GM18505 (cell line): ENCODE results near the gene ATCAY.
"Not testable (repeated sequence)": the region's sequence is repeated elsewhere in the genome, so short reads cannot be mapped to it uniquely, and the experiment has no call there.

Source experiments
- ATAC-seq: cut with Tn5 transposase; IDR thresholded peaks from one replicate; pipeline ENCODE4 v1.9.1; 2021; ENCODE audit not compliant: unreplicated experiment
- POLR2A ChIP-seq: IDR thresholded peaks from 4 replicates; pipeline ENCODE4 v1.6.1; 2011; ENCODE audit warnings: borderline replicate concordance; ENCODE audit not compliant: insufficient read depth, insufficient read length; ENCODE audit errors: extremely low read depth

The ATCAY gene

DNA sequence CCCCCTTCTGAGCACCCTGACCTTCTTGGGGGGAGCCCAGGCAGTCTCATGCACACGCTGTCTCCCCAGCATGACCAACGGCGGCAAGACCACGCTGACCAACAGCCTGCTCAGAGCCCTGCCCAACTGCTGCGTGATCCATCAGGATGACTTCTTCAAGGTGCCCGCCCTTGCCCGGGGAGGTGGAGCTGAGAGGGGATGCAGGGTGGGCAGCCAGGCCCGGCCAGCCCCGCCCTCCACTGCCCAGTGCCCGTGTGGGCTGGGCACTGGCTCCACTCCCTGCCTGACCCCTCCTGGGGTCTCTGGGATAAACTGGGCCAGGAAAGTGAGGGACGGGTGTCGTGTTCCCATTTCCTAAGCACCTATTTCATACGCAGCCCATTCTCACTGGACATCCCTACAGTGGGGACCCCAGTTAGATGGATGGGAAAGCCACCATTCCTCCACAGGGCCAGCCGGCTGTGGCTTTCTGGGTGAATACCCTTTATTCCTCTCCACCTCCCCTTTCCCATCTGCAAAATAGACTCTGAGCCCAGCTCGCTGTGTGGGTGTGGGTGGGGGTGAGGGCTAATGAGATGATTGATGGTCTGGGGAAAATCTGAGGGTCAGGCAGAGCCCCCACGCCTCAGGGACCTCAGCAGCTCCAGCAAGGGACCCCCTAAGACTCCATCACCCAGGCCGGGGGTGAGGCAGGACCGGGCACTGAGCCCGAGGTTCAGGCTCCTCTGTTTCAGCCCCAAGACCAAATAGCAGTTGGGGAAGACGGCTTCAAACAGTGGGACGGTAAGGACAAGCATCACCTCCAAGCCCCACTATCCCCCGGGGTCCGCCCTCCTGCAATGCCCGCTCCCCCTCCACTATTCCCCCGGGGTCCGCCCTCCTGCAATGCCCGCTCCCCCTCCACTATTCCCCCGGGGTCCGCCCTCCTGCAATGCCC, 56.3 kb downstream of the ATCAY start:
- ATAC-seq: no peak

DNA sequence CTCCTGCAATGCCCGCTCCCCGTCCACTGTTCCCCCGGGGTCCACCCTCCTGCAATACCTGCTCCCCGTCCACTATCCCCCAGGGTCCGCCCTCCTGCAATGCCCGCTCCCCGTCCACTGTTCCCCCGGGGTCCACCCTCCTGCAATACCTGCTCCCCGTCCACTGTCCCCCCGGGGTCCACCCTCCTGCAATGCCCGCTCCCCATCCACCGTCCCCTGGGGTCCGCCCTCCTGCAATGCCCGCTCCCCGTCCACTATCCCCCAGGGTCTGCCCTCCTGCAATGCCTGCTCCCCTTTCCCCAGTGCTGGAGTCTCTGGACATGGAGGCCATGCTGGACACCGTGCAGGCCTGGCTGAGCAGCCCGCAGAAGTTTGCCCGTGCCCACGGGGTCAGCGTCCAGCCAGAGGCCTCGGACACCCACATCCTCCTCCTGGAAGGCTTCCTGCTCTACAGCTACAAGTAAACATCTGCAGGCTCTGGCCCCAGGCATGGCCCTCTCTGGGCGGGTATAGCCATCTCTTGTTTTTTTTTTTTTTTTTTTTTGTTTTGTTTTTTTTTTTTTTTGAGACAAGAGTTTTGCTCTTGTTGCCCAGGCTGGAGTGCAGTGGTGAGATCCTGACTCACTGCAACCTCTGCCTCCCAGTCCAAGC, 57.9 kb downstream of the ATCAY start:
- ATAC-seq: not testable (repeated sequence)

More for the DNA sequence above, 56.3 kb downstream of the ATCAY start:
- no peak for TF ChIP-seq POLR2A

DNA sequence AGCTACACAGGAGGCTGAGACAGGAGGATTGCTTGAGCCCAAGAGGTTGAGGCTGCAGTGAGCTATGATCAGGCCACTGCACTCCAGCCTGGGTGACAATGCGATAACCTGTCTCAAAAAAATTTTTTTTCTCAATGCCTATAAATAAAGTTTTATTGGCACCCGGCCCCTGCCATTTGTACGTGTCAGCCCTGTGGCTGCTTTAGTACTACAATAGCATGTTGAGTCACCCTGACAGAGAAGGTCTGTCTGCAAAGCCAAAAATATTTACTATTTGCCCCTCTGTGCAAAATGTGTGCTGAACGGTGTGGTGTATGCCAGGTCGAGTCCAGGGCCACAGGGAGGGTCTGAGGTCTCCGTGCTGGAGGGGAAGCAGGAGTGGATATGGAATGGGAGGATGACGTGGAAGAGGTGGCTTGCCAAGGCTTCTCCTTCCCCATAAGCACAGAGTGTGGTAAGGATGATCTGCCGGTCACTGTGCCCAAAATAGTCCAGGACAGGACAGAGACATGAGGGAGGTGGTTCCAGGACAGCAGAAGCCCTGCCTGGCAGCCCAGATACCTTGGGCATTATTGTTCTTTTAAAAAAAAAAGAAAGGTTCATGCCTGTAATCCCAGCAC, 62.4 kb downstream of the ATCAY start:
- ATAC-seq: no peak

GRCh38 chr19:3944018-3944721, 63.7 kb downstream of the ATCAY start:
- no peak for ATAC-seq
- TF ChIP-seq POLR2A: no peak

More for the DNA sequence above, 62.4 kb downstream of the ATCAY start:
- no peak for TF ChIP-seq POLR2A

GRCh38 chr19:3945838-3946237, 65.4 kb downstream of the ATCAY start:
- ATAC-seq: no peak
- TF ChIP-seq POLR2A: no peak

- ATAC-seq: not testable (repeated sequence)
Measured at GRCh38 chr19:3947316-3947933, 66.9 kb downstream of the ATCAY start.

GRCh38 chr19:3949294-3949693, 68.8 kb downstream of the ATCAY start:
- no peak for TF ChIP-seq POLR2A
- no peak for ATAC-seq

GRCh38 chr19:3949997-3950859, 69.7 kb downstream of the ATCAY start:
- ATAC-seq: no peak
- no peak for TF ChIP-seq POLR2A

DNA sequence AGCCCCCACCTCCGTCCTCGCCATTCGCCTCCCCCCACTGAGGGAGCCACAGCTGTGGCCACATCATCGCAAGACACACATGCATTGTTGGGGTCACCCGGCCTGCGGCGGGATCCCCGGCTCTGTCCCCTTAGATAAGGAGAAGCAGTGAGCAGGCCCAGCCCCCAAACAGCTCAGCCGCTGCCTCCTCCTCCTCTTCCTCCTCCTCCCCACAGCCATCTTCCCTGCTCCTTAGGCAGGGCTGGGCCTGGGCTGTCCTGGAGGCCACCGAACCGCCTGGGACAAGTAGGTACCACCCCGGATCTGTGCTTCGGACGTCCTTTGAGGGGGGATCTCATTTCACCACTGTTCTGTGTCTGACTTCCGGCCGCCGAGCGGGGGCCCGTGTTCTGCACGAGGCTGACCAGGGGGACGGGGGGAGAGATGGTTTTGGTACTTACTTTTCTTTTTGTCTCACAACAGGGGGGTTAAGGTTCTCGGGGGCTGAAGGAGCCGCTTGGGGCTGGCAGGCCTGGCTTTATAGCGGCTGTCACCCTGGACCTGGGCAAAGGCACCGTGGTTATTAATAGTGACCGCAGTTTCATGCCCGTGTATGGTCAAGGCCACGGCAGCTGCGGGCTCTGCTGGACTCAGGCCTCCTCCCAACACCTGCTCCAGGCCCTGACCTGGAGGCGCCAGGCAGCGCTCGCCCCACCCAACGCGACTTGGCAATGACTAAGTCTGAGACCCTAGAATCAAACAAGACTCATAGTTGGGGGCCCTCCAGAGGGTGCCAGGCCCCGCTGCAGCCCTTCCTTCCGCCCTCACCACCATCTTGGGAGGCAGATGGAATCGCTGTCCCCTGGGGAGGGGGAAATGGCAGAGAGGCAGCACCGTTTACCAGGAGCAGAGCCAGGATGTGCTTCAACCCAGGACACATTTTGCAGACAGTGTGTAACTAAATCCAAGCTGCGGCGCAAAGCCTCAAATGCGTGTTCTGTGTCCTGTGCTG, 70.7 kb downstream of the ATCAY start:
- ATAC-seq: no peak
- TF ChIP-seq POLR2A: no peak

DNA sequence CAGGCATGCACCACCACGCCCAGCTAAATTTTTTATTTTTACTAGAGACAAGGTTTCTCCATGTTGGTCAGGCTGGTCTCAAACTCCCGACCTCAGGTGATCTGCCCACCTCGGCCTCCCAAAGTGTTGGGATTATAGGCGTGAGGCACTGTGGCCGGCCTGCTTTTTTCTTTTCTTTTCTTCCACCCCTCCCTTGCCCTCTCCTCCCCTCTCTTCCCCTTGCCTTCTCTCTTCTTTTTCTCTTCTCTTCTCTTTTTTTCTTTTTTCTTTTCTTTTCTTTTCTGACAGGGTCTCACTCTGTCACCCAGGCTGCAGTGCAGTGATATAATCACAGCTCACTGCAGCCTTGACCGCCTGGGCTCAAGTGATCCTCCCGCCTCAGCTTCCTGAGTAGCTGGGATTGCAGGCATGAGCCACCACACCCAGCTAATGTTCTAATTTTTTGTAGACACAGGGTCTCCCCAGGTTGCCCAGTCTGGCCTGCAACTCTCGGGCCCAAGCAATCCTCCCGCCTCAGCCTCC, 72.3 kb downstream of the ATCAY start:
- not testable (repeated sequence) for ATAC-seq

DNA sequence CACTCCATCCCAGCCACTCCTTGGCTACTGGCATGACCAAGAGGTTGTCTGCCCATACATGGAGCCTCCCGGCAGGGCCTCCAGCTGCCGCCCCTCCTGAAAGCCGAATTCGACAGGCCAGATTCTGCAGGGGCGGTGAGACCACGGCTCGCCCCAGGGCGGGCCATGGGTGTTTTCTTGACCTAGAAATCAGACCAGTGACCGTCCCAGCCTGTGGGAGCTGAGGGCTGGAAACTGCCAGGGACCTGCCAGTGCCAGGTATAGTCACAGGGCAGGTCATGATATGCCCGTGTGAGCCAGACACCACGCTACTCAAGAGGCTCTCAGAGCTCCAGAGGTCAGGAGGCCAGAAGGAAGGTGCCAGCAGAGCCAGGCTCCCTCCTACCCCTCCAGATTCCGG, 73.6 kb downstream of the ATCAY start:
- TF ChIP-seq POLR2A: no peak
- no peak for ATAC-seq

GRCh38 chr19:3955276-3955675, 74.8 kb downstream of the ATCAY start:
- ATAC-seq: not testable (repeated sequence)
